ENCODE data around the gene OTUD1. TPM values are rescaled to one million over a fixed set of nuclear protein-coding genes. Genes with fewer than 3 reads are reported as not detected.

Gene OTUD1
- total and polyA plus RNA-seq, 4 experiments from 2014 or later = 6.5 to 37.7 (median 26.8) TPM

GRCh38 chr10:23402856-23403255, 36.0 kb upstream of the OTUD1 start:
- Histone ChIP-seq H3K36me3 (ENCODE audit: insufficient read depth, low read length) (no peaks in the 10 kb centered on the region), H3K4me1 (ENCODE audit: insufficient read depth, low read length) (no peaks in the 10 kb centered on the region), H3K27ac (ENCODE audit: low read depth, low read length) (no peak overlapping the region), H3K9me3 (ENCODE audit: control insufficient read depth in 1 of 2, low read length in 2 of 2) (no peaks in the 10 kb centered on the region), H3K4me3 (ENCODE audit: low read length in 2 of 2) (no peak overlapping the region), H3K27me3 (ENCODE audit: insufficient read depth, low read length) (no peaks in the 10 kb centered on the region)
- H3K4me1 Mint-ChIP-seq = no peaks in the 10 kb centered on the region
- intact Hi-C loops (cut with micrococcal nuclease) = no loop called here
- no peaks in the 10 kb centered on the region for H3K36me3 Mint-ChIP-seq
- ChIA-PET POLR2A (ENCODE audit: partially characterized antibody) (no interaction called here), CTCF (ENCODE audit: partially characterized antibody) (no interaction called here)
- H3K27ac Mint-ChIP-seq = no peak overlapping the region
- no peak overlapping the region for H3K4me3 Mint-ChIP-seq
- no peak for DNase-seq
- no peaks in the 10 kb centered on the region for H3K27me3 Mint-ChIP-seq
- H3K9me3 Mint-ChIP-seq = no peaks in the 10 kb centered on the region

GRCh38 chr10:23403278-23403677, 35.6 kb upstream of the OTUD1 start:
- H3K36me3 ChIP-seq (ENCODE audit: insufficient read depth, low read length) = no peaks in the 10 kb centered on the region
- DNase-seq = no peak
- H3K9me3 ChIP-seq (ENCODE audit: control insufficient read depth in 1 of 2, low read length in 2 of 2) = no peaks in the 10 kb centered on the region
- ChIA-PET CTCF (ENCODE audit: partially characterized antibody) (no interaction called here), POLR2A (ENCODE audit: partially characterized antibody) (no interaction called here)
- H3K36me3 Mint-ChIP-seq = no peaks in the 10 kb centered on the region
- no peaks in the 10 kb centered on the region for H3K4me1 ChIP-seq (ENCODE audit: insufficient read depth, low read length)
- H3K27ac ChIP-seq (ENCODE audit: low read depth, low read length) = no peak overlapping the region
- H3K4me1 Mint-ChIP-seq = no peaks in the 10 kb centered on the region
- no peaks in the 10 kb centered on the region for H3K27me3 Mint-ChIP-seq
- no peaks in the 10 kb centered on the region for H3K27me3 ChIP-seq (ENCODE audit: insufficient read depth, low read length)
- no peak overlapping the region for H3K4me3 ChIP-seq (ENCODE audit: low read length in 2 of 2)
- intact Hi-C loops (cut with micrococcal nuclease) = no loop called here
- H3K27ac Mint-ChIP-seq = no peak overlapping the region
- no peak overlapping the region for H3K4me3 Mint-ChIP-seq
- H3K9me3 Mint-ChIP-seq = no peaks in the 10 kb centered on the region

- H3K9me3 ChIP-seq (ENCODE audit: control insufficient read depth in 1 of 2, low read length in 2 of 2) = no peaks in the 10 kb centered on the region
- Mint-ChIP-seq H3K4me1 (no peaks in the 10 kb centered on the region), H3K27ac (no peak overlapping the region), H3K4me3 (no peak overlapping the region), H3K36me3 (no peaks in the 10 kb centered on the region), H3K27me3 (no peaks in the 10 kb centered on the region), H3K9me3 (no peaks in the 10 kb centered on the region)
- intact Hi-C loops (cut with micrococcal nuclease) = no loop called here
- H3K4me3 ChIP-seq (ENCODE audit: low read length in 2 of 2) = no peak overlapping the region
- POLR2A ChIA-PET (ENCODE audit: partially characterized antibody) = no interaction called here
- no peaks in the 10 kb centered on the region for H3K27me3 ChIP-seq (ENCODE audit: insufficient read depth, low read length)
- no peak for DNase-seq
- no peaks in the 10 kb centered on the region for H3K4me1 ChIP-seq (ENCODE audit: insufficient read depth, low read length)
- CTCF ChIA-PET (ENCODE audit: partially characterized antibody) = no interaction called here
- H3K27ac ChIP-seq (ENCODE audit: low read depth, low read length) = no peak overlapping the region
- H3K36me3 ChIP-seq (ENCODE audit: insufficient read depth, low read length) = no peaks in the 10 kb centered on the region
Observed at GRCh38 chr10:23403719-23404118, 35.2 kb upstream of the OTUD1 start.

DNA sequence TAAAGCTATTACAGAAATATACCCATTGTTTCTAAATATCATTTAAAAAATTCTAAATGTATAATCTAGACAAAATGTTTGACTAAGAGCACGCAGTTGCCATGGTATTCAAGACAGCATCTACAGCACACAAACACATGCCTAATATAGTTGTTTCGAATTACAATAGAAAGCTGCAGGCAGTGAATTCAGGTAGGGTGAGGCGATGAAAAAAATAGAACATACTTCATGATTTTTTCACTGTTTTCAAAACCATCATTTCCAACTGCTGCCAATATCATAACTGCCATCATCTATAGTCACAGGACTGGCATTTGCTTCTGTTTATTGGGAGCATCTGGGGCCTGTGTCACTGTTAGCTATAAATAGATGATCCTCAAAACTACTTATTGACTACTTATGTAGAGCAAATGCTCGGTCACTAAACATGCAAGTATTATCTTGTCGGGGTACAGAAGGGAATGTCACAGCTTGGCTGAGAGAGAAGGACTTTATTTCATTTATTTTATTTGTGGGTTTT, 34.4 kb upstream of the OTUD1 start:
- intact Hi-C loops (cut with micrococcal nuclease) = no loop called here
- Mint-ChIP-seq H3K36me3 (no peaks in the 10 kb centered on the region), H3K4me1 (no peaks in the 10 kb centered on the region)

GRCh38 chr10:23405540-23405939, 33.3 kb upstream of the OTUD1 start:
- no peak overlapping the region for H3K4me3 ChIP-seq (ENCODE audit: low read length in 2 of 2)
- no peak for DNase-seq
- Mint-ChIP-seq H3K4me1 (no peaks in the 10 kb centered on the region), H3K27ac (no peak overlapping the region), H3K36me3 (no peaks in the 10 kb centered on the region), H3K27me3 (no peaks in the 10 kb centered on the region), H3K9me3 (no peaks in the 10 kb centered on the region), H3K4me3 (no peak overlapping the region)
- no peak overlapping the region for H3K27ac ChIP-seq (ENCODE audit: low read depth, low read length)
- CTCF ChIA-PET (ENCODE audit: partially characterized antibody) = no interaction called here
- POLR2A ChIA-PET (ENCODE audit: partially characterized antibody) = no interaction called here
- intact Hi-C loops (cut with micrococcal nuclease) = no loop called here
- H3K9me3 ChIP-seq (ENCODE audit: control insufficient read depth in 1 of 2, low read length in 2 of 2) = no peaks in the 10 kb centered on the region
- H3K27me3 ChIP-seq (ENCODE audit: insufficient read depth, low read length) = no peaks in the 10 kb centered on the region
- no peaks in the 10 kb centered on the region for H3K36me3 ChIP-seq (ENCODE audit: insufficient read depth, low read length)
- no peaks in the 10 kb centered on the region for H3K4me1 ChIP-seq (ENCODE audit: insufficient read depth, low read length)

More for the DNA sequence above, 34.4 kb upstream of the OTUD1 start:
- no peaks in the 10 kb centered on the region for H3K36me3 ChIP-seq (ENCODE audit: insufficient read depth, low read length)
- H3K27me3 Mint-ChIP-seq = no peaks in the 10 kb centered on the region
- no peak overlapping the region for H3K4me3 ChIP-seq (ENCODE audit: low read length in 2 of 2)
- no peak overlapping the region for H3K4me3 Mint-ChIP-seq
- DNase-seq = no peak
- H3K4me1 ChIP-seq (ENCODE audit: insufficient read depth, low read length) = no peaks in the 10 kb centered on the region
- CTCF ChIA-PET (ENCODE audit: partially characterized antibody) = no interaction called here
- POLR2A ChIA-PET (ENCODE audit: partially characterized antibody) = no interaction called here
- H3K27me3 ChIP-seq (ENCODE audit: insufficient read depth, low read length) = no peaks in the 10 kb centered on the region
- no peaks in the 10 kb centered on the region for H3K9me3 Mint-ChIP-seq
- no peaks in the 10 kb centered on the region for H3K9me3 ChIP-seq (ENCODE audit: control insufficient read depth in 1 of 2, low read length in 2 of 2)
- peak overlapping the region in 1 of 7 donors; percentile 11 for H3K27ac Mint-ChIP-seq
- H3K27ac ChIP-seq (ENCODE audit: low read depth, low read length) = no peak overlapping the region

DNA sequence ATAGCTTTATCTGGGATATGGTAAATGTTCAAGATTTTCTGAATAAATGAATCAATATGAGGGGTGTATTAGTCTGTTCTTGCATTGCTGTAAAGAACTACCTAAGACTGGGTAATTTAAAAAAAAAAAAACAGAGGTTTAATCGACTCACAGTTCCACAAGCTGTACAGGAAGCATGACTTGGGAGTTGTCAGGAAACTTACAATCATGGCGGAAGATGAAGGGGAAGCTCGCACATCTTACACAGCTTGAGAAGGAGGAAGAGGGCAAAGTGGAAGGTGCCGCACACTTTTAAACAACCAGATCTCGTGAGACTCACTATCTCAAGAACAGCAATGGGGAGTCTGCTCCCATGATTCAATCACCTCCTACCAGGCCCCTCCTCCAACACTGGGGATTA, 32.5 kb upstream of the OTUD1 start:
- Histone ChIP-seq H3K27me3 (ENCODE audit: insufficient read depth, low read length) (no peaks in the 10 kb centered on the region), H3K36me3 (ENCODE audit: insufficient read depth, low read length) (no peaks in the 10 kb centered on the region), H3K4me1 (ENCODE audit: insufficient read depth, low read length) (no peaks in the 10 kb centered on the region), H3K27ac (ENCODE audit: low read depth, low read length) (no peak overlapping the region), H3K9me3 (ENCODE audit: control insufficient read depth in 1 of 2, low read length in 2 of 2) (no peaks in the 10 kb centered on the region), H3K4me3 (ENCODE audit: low read length in 2 of 2) (no peak overlapping the region)
- Mint-ChIP-seq H3K27ac (no peak overlapping the region), H3K9me3 (no peaks in the 10 kb centered on the region), H3K27me3 (no peaks in the 10 kb centered on the region), H3K36me3 (no peaks in the 10 kb centered on the region), H3K4me3 (no peak overlapping the region), H3K4me1 (no peaks in the 10 kb centered on the region)
- POLR2A ChIA-PET (ENCODE audit: partially characterized antibody) = no interaction called here
- CTCF ChIA-PET (ENCODE audit: partially characterized antibody) = no interaction called here
- intact Hi-C loops (cut with micrococcal nuclease) = no loop called here
- DNase-seq = no peak

DNA sequence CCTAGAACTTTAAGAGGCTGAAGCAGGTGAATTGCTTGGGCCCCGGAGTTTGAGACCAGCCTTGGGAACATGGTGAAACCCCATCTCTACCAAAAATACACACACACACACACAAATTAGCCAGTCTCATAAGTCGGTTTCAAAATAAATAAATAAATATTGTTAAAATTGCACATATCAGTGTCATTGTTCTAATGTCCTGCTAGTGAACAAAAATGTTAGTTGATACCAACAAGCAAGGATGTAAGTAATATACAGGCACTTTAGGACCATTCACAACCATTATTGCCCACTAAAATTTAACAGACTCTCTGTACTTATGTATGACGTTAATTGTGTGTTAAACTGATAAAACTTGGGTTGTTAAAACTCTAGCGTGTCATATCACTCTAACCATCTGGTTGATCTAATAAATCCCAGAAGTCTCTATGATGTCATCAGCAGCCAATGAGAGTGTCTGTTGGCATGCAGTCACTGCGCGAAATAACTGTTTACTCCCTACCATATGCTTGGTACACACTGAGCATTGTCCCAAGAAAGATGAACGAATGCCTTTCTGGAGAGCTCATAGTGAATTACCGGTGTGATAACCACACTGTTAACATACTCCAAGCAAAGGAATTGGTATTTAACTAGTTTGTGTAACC, 30.4 kb upstream of the OTUD1 start:
- Histone ChIP-seq H3K36me3 (ENCODE audit: insufficient read depth, low read length) (no peaks in the 10 kb centered on the region), H3K9me3 (ENCODE audit: control insufficient read depth in 1 of 2, low read length in 2 of 2) (no peaks in the 10 kb centered on the region), H3K4me1 (ENCODE audit: insufficient read depth, low read length) (no peaks in the 10 kb centered on the region), H3K4me3 (ENCODE audit: low read length in 2 of 2) (no peak overlapping the region), H3K27me3 (ENCODE audit: insufficient read depth, low read length) (no peaks in the 10 kb centered on the region), H3K27ac (ENCODE audit: low read depth, low read length) (no peak overlapping the region)
- no peak overlapping the region for H3K4me3 Mint-ChIP-seq
- peaks cover 4 to 7% of the 10 kb centered on the region in 2 donors for H3K27me3 Mint-ChIP-seq
- intact Hi-C loops (cut with micrococcal nuclease) = no loop called here
- CTCF ChIA-PET (ENCODE audit: partially characterized antibody) = no interaction called here
- DNase-seq = no peak
- H3K4me1 Mint-ChIP-seq = peaks cover 4 to 5% (median 4%) of the 10 kb centered on the region in 4 donors
- H3K27ac Mint-ChIP-seq = no peak overlapping the region
- H3K9me3 Mint-ChIP-seq = no peaks in the 10 kb centered on the region
- POLR2A ChIA-PET (ENCODE audit: partially characterized antibody) = no interaction called here
- H3K36me3 Mint-ChIP-seq = no peaks in the 10 kb centered on the region

DNA sequence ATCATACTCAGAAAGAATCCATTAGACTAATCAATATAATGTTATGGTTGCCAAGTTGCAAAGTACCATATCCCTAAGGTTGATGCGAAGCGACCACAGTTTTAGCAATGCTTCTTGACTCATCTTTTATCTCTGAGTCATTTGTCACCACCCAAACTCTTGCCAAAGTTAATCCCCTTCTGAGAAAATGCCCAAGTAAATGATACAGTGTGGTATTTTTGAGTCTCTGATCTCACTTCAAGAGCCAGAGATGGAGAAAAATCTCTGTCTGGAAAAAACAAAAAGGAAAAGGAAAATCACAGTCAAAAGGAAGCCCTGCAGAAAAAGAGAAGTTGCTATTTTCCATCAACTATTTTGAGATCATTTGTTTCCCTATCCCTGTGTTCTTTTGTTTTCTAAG, 26.7 kb upstream of the OTUD1 start:
- intact Hi-C loops (cut with micrococcal nuclease) = no loop called here
- H3K4me3 Mint-ChIP-seq = no peak overlapping the region

More for the DNA sequence above, 26.7 kb upstream of the OTUD1 start:
- Mint-ChIP-seq H3K4me1 (peaks cover 4 to 5% (median 5%) of the 10 kb centered on the region in 4 donors), H3K27me3 (peaks cover 4 to 7% of the 10 kb centered on the region in 2 donors), H3K36me3 (no peaks in the 10 kb centered on the region), H3K9me3 (no peaks in the 10 kb centered on the region), H3K27ac (no peak overlapping the region)
- CTCF ChIA-PET (ENCODE audit: partially characterized antibody) = no interaction called here
- Histone ChIP-seq H3K9me3 (ENCODE audit: control insufficient read depth in 1 of 2, low read length in 2 of 2) (no peaks in the 10 kb centered on the region), H3K27me3 (ENCODE audit: insufficient read depth, low read length) (no peaks in the 10 kb centered on the region), H3K4me1 (ENCODE audit: insufficient read depth, low read length) (no peaks in the 10 kb centered on the region), H3K4me3 (ENCODE audit: low read length in 2 of 2) (no peak overlapping the region), H3K36me3 (ENCODE audit: insufficient read depth, low read length) (no peaks in the 10 kb centered on the region), H3K27ac (ENCODE audit: low read depth, low read length) (no peak overlapping the region)
- no peak for DNase-seq
- POLR2A ChIA-PET (ENCODE audit: partially characterized antibody) = no interaction called here

Measured in CD4-positive, alpha-beta memory T cell (primary cell).